ENCODE data around the gene ASPA. TPM values are rescaled to one million over a fixed set of nuclear protein-coding genes. Genes with fewer than 3 reads are reported as not detected.

ASPA gene
- polyA plus RNA-seq, 1 of the 3 experiments (the other 2 are of a cell fraction) = not detected

GRCh38 chr17:3482852-3483251, 7.1 kb downstream of the ASPA start (continued):
- TF ChIP-seq RCOR1 (IDR thresholded peaks at IDR 0.05; ENCODE audit: low read length) (no peak), FOSL2 (IDR thresholded peaks at IDR 0.05; ENCODE audit: borderline replicate concordance, low read depth) (no peak), MAX (IDR thresholded peaks at IDR 0.05; ENCODE audit: low read depth) (no peak), NFIC (IDR thresholded peaks at IDR 0.05; ENCODE audit: borderline replicate concordance) (no peak), SMC3 (IDR thresholded peaks at IDR 0.05; ENCODE audit: low read depth, low read length) (no peak), TEAD4 (IDR thresholded peaks at IDR 0.05; ENCODE audit: borderline replicate concordance, insufficient read depth) (no peak), RFX5 (IDR thresholded peaks at IDR 0.05; ENCODE audit: low read length) (no peak), MXI1 (IDR thresholded peaks at IDR 0.05; ENCODE audit: low read depth, low read length) (no peak)

- ChIA-PET CTCF (no interaction called here), POLR2A (no interaction called here)
- H2AFZ ChIP-seq (ENCODE audit: low read depth) = no peak overlapping the region
- H3K9ac ChIP-seq = no peak overlapping the region
- H3K4me3 ChIP-seq (ENCODE audit: low read depth in 2 of 2, low read length in 1 of 2) = no peak overlapping the region
- no peak for DNase-seq
- H3K4me2 ChIP-seq = no peak overlapping the region
- H3K27ac ChIP-seq (ENCODE audit: low read depth in 2 of 2, low read length in 1 of 2) = no peak overlapping the region
- H4K20me1 ChIP-seq (ENCODE audit: insufficient read depth) = no peaks in the 10 kb centered on the region
- H3F3A ChIP-seq (replicated peaks; ENCODE audit: insufficient read depth) = no peaks in the 10 kb centered on the region
- 9% methylated on average over 8 of the region's 8 CpGs for WGBS (ENCODE audit: low lambda C conversion rate)
- no peaks in the 10 kb centered on the region for H3K9me2 ChIP-seq
- H3K9me3 ChIP-seq = no peaks in the 10 kb centered on the region
- H3K36me3 ChIP-seq (replicated peaks in 1 of 2; ENCODE audit: control insufficient read depth in 1 of 2, insufficient read depth in 2 of 2, low read length in 1 of 2) = no peaks in the 10 kb centered on the region
- TF ChIP-seq USF2 (IDR thresholded peaks at IDR 0.05; ENCODE audit: borderline replicate concordance, low read depth, low read length) (no peak), GATA2 (CRISPR knock-in tag; IDR thresholded peaks at IDR 0.05) (no peak), EP300 (IDR thresholded peaks at IDR 0.05; ENCODE audit: borderline replicate concordance in 1 of 2, low read depth in 1 of 2, low read length in 1 of 2) (no peak), JUND (IDR thresholded peaks at IDR 0.05) (no peak), ELF1 (IDR thresholded peaks at IDR 0.05) (no peak), PBX3 (IDR thresholded peaks at IDR 0.05) (no peak), FOXJ3 (CRISPR knock-in tag; IDR thresholded peaks at IDR 0.05) (no peak), ZBTB33 (IDR thresholded peaks at IDR 0.05; ENCODE audit: borderline replicate concordance, low read depth) (no peak), RXRA (IDR thresholded peaks at IDR 0.05; ENCODE audit: borderline replicate concordance, low read depth) (no peak), RFX5 (IDR thresholded peaks at IDR 0.05; ENCODE audit: low read length) (no peak)
- no peaks in the 10 kb centered on the region for H3K4me1 ChIP-seq (ENCODE audit: control insufficient read depth in 1 of 2, insufficient read depth in 2 of 2, low read depth in 1 of 2, low read length in 1 of 2)
- peaks cover 56% of the 10 kb centered on the region; the same call in 1 of the 2 replicates for H3K27me3 ChIP-seq (ENCODE audit: insufficient read depth)
- H3K79me2 ChIP-seq (ENCODE audit: insufficient read depth) = no peaks in the 10 kb centered on the region
These were observed 9.8 kb downstream of the ASPA start for GRCh38 chr17:3485481-3486068.

Data from SK-N-SH (cell line).